ACC112 (cell line): ENCODE data around the gene RBM19.

Experiments
- H2AFZ ChIP-seq: fragments of 200-600 bp; sonication (generic); one replicate; pipeline ENCODE4 v1.6.0; 2017; ENCODE audit warnings: antibody characterized with exemption, low read length; ENCODE audit not compliant: unreplicated experiment
- H3K27ac ChIP-seq: fragments of 200-600 bp; sonication (generic); 2 replicates; pipeline ENCODE4 v1.5.1; 2014; ENCODE audit warnings: low read depth, mild to moderate bottlenecking, antibody characterized with exemption, low read length, moderate library complexity
- H3K27me3 ChIP-seq: fragments of 200-600 bp; sonication (generic); 2 replicates; pipeline ENCODE4 v1.6.1; 2014; ENCODE audit warnings: mild to moderate bottlenecking, antibody characterized with exemption, low read length, moderate library complexity, mixed read lengths; ENCODE audit not compliant: insufficient read depth
- H3K36me3 ChIP-seq: fragments of 200-600 bp; sonication (generic); 2 replicates; pipeline ENCODE4 v1.6.1; 2016; ENCODE audit warnings: mild to moderate bottlenecking, antibody characterized with exemption, low read length, moderate library complexity, mixed read lengths; ENCODE audit not compliant: insufficient read depth
- H3K4me1 ChIP-seq: fragments of 200-600 bp; sonication (generic); one replicate; pipeline ENCODE4 v1.6.1; 2016; ENCODE audit warnings: low read length, mixed read lengths; ENCODE audit not compliant: insufficient read depth, unreplicated experiment, control insufficient read depth
- H3K4me3 ChIP-seq: fragments of 200-600 bp; sonication (generic); 2 replicates; pipeline ENCODE4 v1.5.1; 2014; ENCODE audit warnings: mild to moderate bottlenecking, low read depth, low read length
- H3K79me2 ChIP-seq: fragments of 200-600 bp; sonication (generic); one replicate; pipeline ENCODE4 v1.6.0; 2016; ENCODE audit warnings: low read length; ENCODE audit not compliant: control insufficient read depth, unreplicated experiment, insufficient read depth

Gene RBM19

GRCh38 chr12:113891739-113892520 is 74.2 kb downstream of the RBM19 start:
- Histone ChIP-seq H2AFZ (no peak overlapping the region), H3K79me2 (no peaks in the 10 kb centered on the region), H3K4me1 (peaks cover 2% of the 10 kb centered on the region), H3K27me3 (no peaks in the 10 kb centered on the region), H3K36me3 (no peaks in the 10 kb centered on the region), H3K4me3 (no peak overlapping the region), H3K27ac (no peak overlapping the region)

DNA sequence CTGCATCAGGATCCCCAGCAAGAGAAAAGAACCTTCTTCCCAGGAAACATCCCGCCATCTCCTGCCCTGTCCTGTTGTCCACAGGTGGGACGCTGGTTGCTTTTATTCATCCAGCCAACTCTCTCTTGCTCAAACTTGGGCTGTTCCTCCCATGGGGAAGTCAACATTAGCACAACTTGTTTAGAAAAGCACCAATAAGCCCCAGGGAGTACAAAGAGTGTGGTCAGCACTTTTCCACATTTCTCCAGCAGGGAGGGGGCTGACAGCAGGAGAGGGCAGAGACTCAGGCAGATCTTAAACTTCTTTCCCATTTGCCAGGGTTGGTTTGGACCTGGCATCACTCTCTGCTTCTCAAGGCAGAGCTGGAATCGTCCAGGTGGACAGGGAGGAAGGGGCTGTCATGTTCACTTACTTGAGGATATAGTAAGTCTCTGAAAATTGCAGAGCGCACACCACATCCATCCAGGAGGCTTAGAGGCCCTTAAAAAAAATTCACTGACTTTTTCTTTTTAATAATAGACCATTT is 74.9 kb downstream of the RBM19 start:
- Histone ChIP-seq H3K4me3 (no peak overlapping the region), H3K4me1 (peaks cover 2% of the 10 kb centered on the region), H3K79me2 (no peaks in the 10 kb centered on the region), H3K36me3 (no peaks in the 10 kb centered on the region), H3K27ac (no peak overlapping the region), H3K27me3 (no peaks in the 10 kb centered on the region), H2AFZ (no peak overlapping the region)

DNA sequence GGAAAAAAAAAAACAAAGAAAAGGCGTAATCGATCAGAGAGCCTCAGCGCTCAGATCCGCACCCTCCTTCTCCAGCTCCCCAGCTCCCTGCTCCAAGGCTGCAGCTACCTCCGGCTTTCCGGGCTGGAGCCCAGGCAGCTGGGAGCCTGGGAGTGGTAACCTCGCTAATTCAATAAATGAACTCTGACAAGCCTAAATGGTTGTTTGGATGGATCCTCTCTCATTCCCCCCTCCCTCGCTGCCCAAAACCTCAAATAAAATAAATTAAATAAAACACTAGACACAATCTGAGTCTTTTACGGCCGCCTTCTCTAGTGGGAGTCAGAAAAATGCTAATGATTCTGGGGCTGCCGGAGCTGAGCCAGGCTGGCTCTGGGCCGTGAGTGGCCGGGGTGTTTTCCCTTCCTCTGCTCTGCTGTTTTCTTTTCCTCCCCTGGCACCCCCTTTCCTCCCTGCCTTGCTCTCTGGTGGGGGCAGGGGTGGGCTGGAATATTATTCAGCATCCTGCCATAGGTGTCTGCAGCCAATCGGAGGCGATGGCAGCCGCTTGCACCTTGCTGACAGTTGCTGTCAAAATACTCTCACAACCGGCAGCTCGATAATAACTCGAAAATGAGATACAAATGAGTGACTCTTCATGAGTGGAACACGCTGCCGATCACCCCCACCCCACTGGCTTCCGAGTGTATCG is 76.1 kb downstream of the RBM19 start:
- H3K36me3 ChIP-seq: peaks cover 4% of the 10 kb centered on the region; the same call in 1 of the 2 replicates
- H3K4me3 ChIP-seq: no peak overlapping the region
- H2AFZ ChIP-seq: no peak overlapping the region
- H3K27me3 ChIP-seq: no peaks in the 10 kb centered on the region
- peaks cover 2% of the 10 kb centered on the region for H3K4me1 ChIP-seq
- no peak overlapping the region for H3K27ac ChIP-seq
- no peaks in the 10 kb centered on the region for H3K79me2 ChIP-seq

GRCh38 chr12:113889076-113889475 is 77.0 kb downstream of the RBM19 start:
- H3K4me1 ChIP-seq: peaks cover 2% of the 10 kb centered on the region
- H2AFZ ChIP-seq: no peak overlapping the region
- H3K27me3 ChIP-seq: no peaks in the 10 kb centered on the region
- H3K27ac ChIP-seq: no peak overlapping the region
- H3K79me2 ChIP-seq: no peaks in the 10 kb centered on the region
- peaks cover 6% of the 10 kb centered on the region; the same call in 1 of the 2 replicates for H3K36me3 ChIP-seq
- no peak overlapping the region for H3K4me3 ChIP-seq

- H3K36me3 ChIP-seq: peaks cover 6% of the 10 kb centered on the region; the same call in 1 of the 2 replicates
- no peak overlapping the region for H3K27ac ChIP-seq
- no peaks in the 10 kb centered on the region for H3K79me2 ChIP-seq
- H3K4me1 ChIP-seq: peaks cover 2% of the 10 kb centered on the region
- no peak overlapping the region for H3K4me3 ChIP-seq
- H2AFZ ChIP-seq: no peak overlapping the region
- no peaks in the 10 kb centered on the region for H3K27me3 ChIP-seq
These were observed 77.7 kb downstream of the RBM19 start for GRCh38 chr12:113888435-113888834.

GRCh38 chr12:113887906-113888305 is 78.2 kb downstream of the RBM19 start:
- H3K27ac ChIP-seq: no peak overlapping the region
- no peaks in the 10 kb centered on the region for H3K79me2 ChIP-seq
- no peaks in the 10 kb centered on the region for H3K27me3 ChIP-seq
- H2AFZ ChIP-seq: no peak overlapping the region
- peaks cover 6% of the 10 kb centered on the region; the same call in 1 of the 2 replicates for H3K36me3 ChIP-seq
- H3K4me3 ChIP-seq: no peak overlapping the region
- H3K4me1 ChIP-seq: peaks cover 2% of the 10 kb centered on the region

DNA sequence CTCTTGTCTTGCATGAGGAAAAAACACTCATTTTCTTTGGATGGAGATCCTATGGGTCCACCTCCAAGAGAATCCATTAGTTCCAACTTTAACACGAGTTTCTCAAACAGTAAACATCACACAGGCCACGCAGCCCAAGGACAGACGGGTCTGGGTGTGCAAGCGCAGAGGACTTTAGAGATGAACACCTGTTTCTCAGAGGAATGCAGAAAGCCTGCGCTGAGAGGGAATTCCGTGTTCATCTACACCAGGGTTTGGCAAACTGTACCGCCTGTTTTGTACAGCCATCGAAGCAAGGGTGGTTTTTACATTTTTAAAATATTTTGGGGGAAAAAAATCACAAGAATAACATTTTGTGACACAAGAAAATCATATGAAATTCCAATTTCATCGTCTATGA is 79.4 kb downstream of the RBM19 start:
- no peak overlapping the region for H3K4me3 ChIP-seq

DNA sequence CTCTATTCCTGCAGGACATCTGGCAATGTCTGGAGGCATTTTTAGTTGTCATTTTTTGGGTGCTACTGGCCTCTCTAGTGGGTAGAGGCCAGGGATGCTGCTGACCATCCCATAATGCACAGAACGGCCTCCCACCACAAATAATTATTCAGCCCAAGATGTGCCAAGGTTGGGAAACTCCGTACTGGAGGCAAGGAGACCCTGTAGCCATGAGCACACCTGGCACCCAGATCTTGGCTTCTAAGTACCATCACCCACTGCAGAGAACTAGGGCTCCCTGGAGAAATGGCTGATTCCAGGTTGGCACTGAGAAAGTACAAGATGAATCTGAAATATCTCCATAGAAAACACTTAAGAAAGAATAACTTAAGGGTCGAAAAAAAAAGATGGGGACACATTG is 81.7 kb downstream of the RBM19 start:
- Histone ChIP-seq H2AFZ (no peak overlapping the region), H3K27ac (no peak overlapping the region), H3K4me3 (no peak overlapping the region), H3K79me2 (no peaks in the 10 kb centered on the region), H3K36me3 (peaks cover 6% of the 10 kb centered on the region; the same call in 1 of the 2 replicates), H3K4me1 (no peaks in the 10 kb centered on the region), H3K27me3 (no peaks in the 10 kb centered on the region)

More for the DNA sequence above, 79.4 kb downstream of the RBM19 start:
- Histone ChIP-seq H3K4me1 (peaks cover 2% of the 10 kb centered on the region), H2AFZ (no peak overlapping the region), H3K36me3 (peaks cover 6% of the 10 kb centered on the region; the same call in 1 of the 2 replicates), H3K27ac (no peak overlapping the region), H3K79me2 (no peaks in the 10 kb centered on the region), H3K27me3 (no peaks in the 10 kb centered on the region)

DNA sequence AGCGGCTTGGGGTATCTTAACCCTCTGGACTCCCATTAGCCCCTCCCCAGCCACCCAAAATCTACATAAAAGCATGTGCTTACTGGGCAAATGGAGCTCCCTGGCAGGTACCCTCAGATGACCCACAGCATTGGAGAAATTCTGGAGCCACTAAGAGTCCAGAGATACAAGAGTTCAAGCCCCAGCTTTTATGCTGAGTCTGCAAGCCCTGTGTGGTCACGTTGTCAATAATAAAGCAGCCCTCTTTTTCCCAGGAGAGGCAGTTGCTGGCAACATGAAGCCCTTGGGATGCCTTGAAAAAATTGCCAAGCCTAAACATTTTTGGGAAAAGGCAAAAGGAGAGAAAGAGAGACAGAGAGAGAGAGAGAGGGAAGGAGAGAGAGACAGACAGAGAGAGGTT is 83.4 kb downstream of the RBM19 start:
- no peak overlapping the region for H3K4me3 ChIP-seq

DNA sequence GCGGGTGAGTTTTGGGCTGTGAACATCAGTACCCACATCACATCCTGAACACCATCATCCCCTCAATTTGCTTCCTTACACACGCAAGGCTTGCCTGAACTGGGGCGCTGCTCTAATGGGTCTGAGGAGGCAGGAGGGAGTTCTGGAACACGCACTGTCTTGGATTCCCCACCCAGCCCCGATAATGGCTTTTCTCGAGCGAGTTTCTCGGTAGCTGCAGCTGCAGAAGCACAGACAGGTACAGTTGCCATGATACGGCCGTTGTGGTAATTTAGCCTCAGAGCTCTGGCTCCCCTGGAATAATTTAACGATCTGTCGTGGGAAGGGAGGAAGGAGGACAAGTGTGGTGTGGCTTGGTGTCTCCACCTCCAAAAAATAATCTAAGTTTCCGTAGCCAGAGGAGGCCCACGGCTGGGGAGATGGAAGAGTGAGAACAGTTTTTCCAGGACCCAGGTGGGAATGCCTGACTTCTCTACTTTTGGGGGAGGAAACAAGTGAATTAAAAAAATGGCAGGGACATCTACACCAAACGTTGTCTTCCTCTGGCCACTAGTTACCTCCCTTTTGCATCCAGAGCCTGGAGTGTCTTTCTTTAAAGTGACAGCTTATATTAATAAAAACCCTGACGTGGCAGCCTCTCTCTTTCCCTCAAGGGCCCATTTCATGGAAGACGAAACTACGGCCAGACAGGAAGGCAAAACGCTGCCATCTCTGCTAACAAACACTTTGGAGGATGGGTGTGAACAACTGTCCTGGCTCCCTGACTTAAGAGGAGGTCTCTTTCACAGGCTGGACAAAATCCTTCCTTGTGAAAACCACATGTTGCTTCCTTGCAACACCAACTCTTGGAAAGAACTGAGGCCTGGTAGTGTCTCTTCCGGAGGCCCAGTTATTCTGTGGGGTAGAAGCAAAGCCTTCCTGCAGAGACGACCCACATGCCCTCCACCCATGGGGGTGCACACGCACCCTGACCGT is 84.8 kb downstream of the RBM19 start:
- Histone ChIP-seq H3K4me3 (no peak overlapping the region), H3K79me2 (no peaks in the 10 kb centered on the region), H3K36me3 (peaks cover 6% of the 10 kb centered on the region; the same call in 1 of the 2 replicates), H3K4me1 (no peaks in the 10 kb centered on the region), H3K27me3 (no peaks in the 10 kb centered on the region), H2AFZ (no peak overlapping the region), H3K27ac (no peak overlapping the region)

More for the DNA sequence above, 83.4 kb downstream of the RBM19 start:
- Histone ChIP-seq H3K27ac (no peak overlapping the region), H2AFZ (no peak overlapping the region), H3K36me3 (peaks cover 6% of the 10 kb centered on the region; the same call in 1 of the 2 replicates), H3K79me2 (no peaks in the 10 kb centered on the region), H3K4me1 (no peaks in the 10 kb centered on the region), H3K27me3 (no peaks in the 10 kb centered on the region)
